HepG2 (cell line): ENCODE data around the gene ZNF22. TPM values are rescaled to one million over a fixed set of nuclear protein-coding genes. Genes with fewer than 3 reads are reported as not detected.

Experiments
- CCDC6 ChIP-seq: sonication (generic); formaldehyde crosslinking; IDR thresholded peaks from 2 replicates; pipeline ENCODE4 v1.8.1; 2022; ENCODE audit warnings: mild to moderate bottlenecking, missing genetic modification reagents, moderate library complexity
- CHCHD3 ChIP-seq: sonication (generic); formaldehyde crosslinking; IDR thresholded peaks from 2 replicates; pipeline ENCODE4 v1.8.0; 2022; ENCODE audit warnings: mild to moderate bottlenecking, missing genetic modification reagents, moderate library complexity
- KDM2A ChIP-seq: sonication (generic); formaldehyde crosslinking; IDR thresholded peaks from 2 replicates; pipeline ENCODE4 v1.4.0; 2020; ENCODE audit warnings: low read depth, missing genetic modification reagents, borderline replicate concordance
- MEIS1 ChIP-seq: sonication (generic); formaldehyde crosslinking; IDR thresholded peaks from 2 replicates; pipeline ENCODE4 v1.9.0; 2021; ENCODE audit warnings: mild to moderate bottlenecking, missing genetic modification reagents, moderate library complexity, borderline replicate concordance
- PRDM10 ChIP-seq: sonication (generic); formaldehyde crosslinking; IDR thresholded peaks from 2 replicates; pipeline ENCODE4 v1.4.0; 2020; ENCODE audit warnings: low read depth, missing genetic modification reagents
- SIX4 ChIP-seq: sonication (generic); formaldehyde crosslinking; IDR thresholded peaks from 2 replicates; pipeline ENCODE4 v1.4.0; 2020; ENCODE audit warnings: missing genetic modification reagents
- SOX5 ChIP-seq: IDR thresholded peaks from 2 replicates; pipeline ENCODE4 v1.6.1; 2016; ENCODE audit warnings: borderline replicate concordance
- ZMYM3 ChIP-seq: sonication (generic); formaldehyde crosslinking; IDR thresholded peaks from 2 replicates; pipeline ENCODE4 v1.5.1; 2020; ENCODE audit warnings: mild to moderate bottlenecking, missing genetic modification reagents
- ZNF235 ChIP-seq: sonication (generic); formaldehyde crosslinking; IDR thresholded peaks from 2 replicates; pipeline ENCODE4 v1.8.1; 2023; ENCODE audit warnings: mild to moderate bottlenecking, missing genetic modification reagents, borderline replicate concordance
- ZNF292 ChIP-seq: sonication (generic); formaldehyde crosslinking; IDR thresholded peaks from 2 replicates; pipeline ENCODE4 v1.8.1; 2022; ENCODE audit warnings: mild to moderate bottlenecking, low read depth, missing genetic modification reagents, borderline replicate concordance
- ZNF713 ChIP-seq: sonication (generic); formaldehyde crosslinking; IDR thresholded peaks from 2 replicates; pipeline ENCODE4 v1.4.0; 2020; ENCODE audit warnings: mild to moderate bottlenecking, missing genetic modification reagents
- ZNF777 ChIP-seq: sonication (generic); formaldehyde crosslinking; IDR thresholded peaks from 2 replicates; pipeline ENCODE4 v1.4.0; 2020; ENCODE audit warnings: missing genetic modification reagents
- ZNF891 ChIP-seq: sonication (generic); formaldehyde crosslinking; IDR thresholded peaks from 2 replicates; pipeline ENCODE4 v1.5.0; 2020; ENCODE audit warnings: mild to moderate bottlenecking, missing genetic modification reagents
- polyA plus RNA-seq, 8 experiments: library from polyadenylated mRNA; depleted of rRNA in 3 of 8; stranded (reverse) in 7 of 8; unstranded in 1 of 8; fragments of >200 nt; fragmentation: Illumina TruSeq in 4 of 8; extraction: Trizol in 4 of 8; gene quantifications; 2 replicates each; pipeline versions ENCODE4 v1.2.1 to v1.2.3, GENCODE V29; 2011 to 2016; ENCODE audit warnings: low read depth in 4 of 8, missing spikeins in 1 of 8, mixed read lengths in 1 of 8; ENCODE audit not compliant: insufficient read depth in 1 of 8
- total RNA-seq, 5 experiments: library from RNA; depleted of rRNA; stranded (reverse); fragments of >200 nt; fragmentation: Illumina TruSeq; extraction: Trizol; gene quantifications; 2 replicates each; pipeline ENCODE4 v1.2.3, GENCODE V29; 2016; ENCODE audit warnings: low read depth in 1 of 5
- TF ChIP-seq, protein P1 (sequence below): sonication (generic); formaldehyde crosslinking; IDR thresholded peaks from 2 replicates; pipeline ENCODE4 v1.8.1; 2022; ENCODE audit warnings: mild to moderate bottlenecking, missing genetic modification reagents
- TF ChIP-seq, protein P2 (sequence below): sonication (generic); formaldehyde crosslinking; IDR thresholded peaks from 2 replicates; pipeline ENCODE4 v1.9.0; 2021; ENCODE audit warnings: missing genetic modification reagents, borderline replicate concordance
- TF ChIP-seq, protein P3 (sequence below): sonication (generic); formaldehyde crosslinking; IDR thresholded peaks from 2 replicates; pipeline ENCODE4 v1.5.0; 2020; ENCODE audit warnings: missing genetic modification reagents
- TF ChIP-seq, protein P4 (sequence below): sonication (generic); formaldehyde crosslinking; IDR thresholded peaks from 2 replicates; pipeline ENCODE4 v1.8.0; 2022; ENCODE audit warnings: missing genetic modification reagents, mild to moderate bottlenecking, inconsistent platforms, borderline replicate concordance

Gene ZNF22
- total and polyA plus RNA-seq, 2 of the 13 experiments (the other 11 are each of a cell fraction or from before 2014, with no cell fraction given): 0.40 to 1.3 TPM

- TF ChIP-seq, protein P1, sequence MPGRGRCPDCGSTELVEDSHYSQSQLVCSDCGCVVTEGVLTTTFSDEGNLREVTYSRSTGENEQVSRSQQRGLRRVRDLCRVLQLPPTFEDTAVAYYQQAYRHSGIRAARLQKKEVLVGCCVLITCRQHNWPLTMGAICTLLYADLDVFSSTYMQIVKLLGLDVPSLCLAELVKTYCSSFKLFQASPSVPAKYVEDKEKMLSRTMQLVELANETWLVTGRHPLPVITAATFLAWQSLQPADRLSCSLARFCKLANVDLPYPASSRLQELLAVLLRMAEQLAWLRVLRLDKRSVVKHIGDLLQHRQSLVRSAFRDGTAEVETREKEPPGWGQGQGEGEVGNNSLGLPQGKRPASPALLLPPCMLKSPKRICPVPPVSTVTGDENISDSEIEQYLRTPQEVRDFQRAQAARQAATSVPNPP (CRISPR knock-in tag): no peak
- TF ChIP-seq ZNF292: 0 out of 2 replicates have a peak, but pooled peaks have one; percentile 46
- no peak for TF ChIP-seq ZNF777 (CRISPR knock-in tag)
- no peak for TF ChIP-seq ZNF713
- no peak; the same call in 1 of the 2 replicates for TF ChIP-seq SOX5 (CRISPR knock-in tag)
- 0 out of 2 replicates have a peak, but pooled peaks have one; percentile 64 for TF ChIP-seq PRDM10 (CRISPR knock-in tag)
- TF ChIP-seq SIX4 (CRISPR knock-in tag): no peak
- peak; percentile 87; the same call in 1 of the 2 replicates for TF ChIP-seq KDM2A (CRISPR knock-in tag)
- TF ChIP-seq, protein P2, sequence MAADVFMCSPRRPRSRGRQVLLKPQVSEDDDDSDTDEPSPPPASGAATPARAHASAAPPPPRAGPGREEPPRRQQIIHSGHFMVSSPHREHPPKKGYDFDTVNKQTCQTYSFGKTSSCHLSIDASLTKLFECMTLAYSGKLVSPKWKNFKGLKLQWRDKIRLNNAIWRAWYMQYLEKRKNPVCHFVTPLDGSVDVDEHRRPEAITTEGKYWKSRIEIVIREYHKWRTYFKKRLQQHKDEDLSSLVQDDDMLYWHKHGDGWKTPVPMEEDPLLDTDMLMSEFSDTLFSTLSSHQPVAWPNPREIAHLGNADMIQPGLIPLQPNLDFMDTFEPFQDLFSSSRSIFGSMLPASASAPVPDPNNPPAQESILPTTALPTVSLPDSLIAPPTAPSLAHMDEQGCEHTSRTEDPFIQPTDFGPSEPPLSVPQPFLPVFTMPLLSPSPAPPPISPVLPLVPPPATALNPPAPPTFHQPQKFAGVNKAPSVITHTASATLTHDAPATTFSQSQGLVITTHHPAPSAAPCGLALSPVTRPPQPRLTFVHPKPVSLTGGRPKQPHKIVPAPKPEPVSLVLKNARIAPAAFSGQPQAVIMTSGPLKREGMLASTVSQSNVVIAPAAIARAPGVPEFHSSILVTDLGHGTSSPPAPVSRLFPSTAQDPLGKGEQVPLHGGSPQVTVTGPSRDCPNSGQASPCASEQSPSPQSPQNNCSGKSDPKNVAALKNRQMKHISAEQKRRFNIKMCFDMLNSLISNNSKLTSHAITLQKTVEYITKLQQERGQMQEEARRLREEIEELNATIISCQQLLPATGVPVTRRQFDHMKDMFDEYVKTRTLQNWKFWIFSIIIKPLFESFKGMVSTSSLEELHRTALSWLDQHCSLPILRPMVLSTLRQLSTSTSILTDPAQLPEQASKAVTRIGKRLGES: no peak
- TF ChIP-seq, protein P3, sequence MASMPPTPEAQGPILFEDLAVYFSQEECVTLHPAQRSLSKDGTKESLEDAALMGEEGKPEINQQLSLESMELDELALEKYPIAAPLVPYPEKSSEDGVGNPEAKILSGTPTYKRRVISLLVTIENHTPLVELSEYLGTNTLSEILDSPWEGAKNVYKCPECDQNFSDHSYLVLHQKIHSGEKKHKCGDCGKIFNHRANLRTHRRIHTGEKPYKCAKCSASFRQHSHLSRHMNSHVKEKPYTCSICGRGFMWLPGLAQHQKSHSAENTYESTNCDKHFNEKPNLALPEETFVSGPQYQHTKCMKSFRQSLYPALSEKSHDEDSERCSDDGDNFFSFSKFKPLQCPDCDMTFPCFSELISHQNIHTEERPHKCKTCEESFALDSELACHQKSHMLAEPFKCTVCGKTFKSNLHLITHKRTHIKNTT: no peak
- no peak for TF ChIP-seq MEIS1 (CRISPR knock-in tag)
- 0 out of 2 replicates have a peak, but pooled peaks have one; percentile 37 for TF ChIP-seq ZNF235 (CRISPR knock-in tag)
- no peak for TF ChIP-seq ZMYM3
- 0 out of 2 replicates have a peak, but pooled peaks have one; percentile 17 for TF ChIP-seq CCDC6 (CRISPR knock-in tag)
- TF ChIP-seq ZNF891 (CRISPR knock-in tag): 0 out of 2 replicates have a peak, but pooled peaks have one; percentile 31
- no peak; the same call in 1 of the 2 replicates for TF ChIP-seq CHCHD3 (CRISPR knock-in tag)
- TF ChIP-seq, protein P4, sequence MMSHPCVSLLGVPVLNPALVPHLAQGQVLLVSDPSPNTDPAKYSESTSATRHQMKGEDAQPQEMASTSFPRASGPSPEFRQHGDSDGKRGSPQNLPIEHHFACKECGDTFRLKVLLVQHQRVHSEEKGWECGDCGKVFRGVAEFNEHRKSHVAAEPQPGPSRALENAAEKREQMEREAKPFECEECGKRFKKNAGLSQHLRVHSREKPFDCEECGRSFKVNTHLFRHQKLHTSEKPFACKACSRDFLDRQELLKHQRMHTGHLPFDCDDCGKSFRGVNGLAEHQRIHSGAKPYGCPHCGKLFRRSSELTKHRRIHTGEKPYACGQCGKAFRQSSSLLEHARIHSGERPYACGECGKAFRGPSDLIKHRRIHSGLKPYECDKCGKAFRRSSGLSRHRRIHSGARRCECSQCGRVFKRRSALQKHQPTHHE (CRISPR knock-in tag): peak; percentile 57; the same call in 1 of the 2 replicates
Measured at GRCh38 chr10:44959247-44960087, 41.3 kb upstream of the ZNF22 start, which contains the start of gene RASSF4 (continued).
